ENCODE data around the gene TEX53. TPM values are rescaled to one million over a fixed set of nuclear protein-coding genes. Genes with fewer than 3 reads are reported as not detected.

TEX53 gene
- polyA plus RNA-seq, 6 donors from 2014 or later, result not detected

- H3K4me3 Mint-ChIP-seq, result no peak overlapping the region
- H3K27ac Mint-ChIP-seq, result no peak overlapping the region
- H3K36me3 Mint-ChIP-seq, result no peaks in the 10 kb centered on the region
- ATAC-seq (ENCODE audit: low read depth in 2 of 2) (no peak), DNase-seq (no peak)
- no peaks in the 10 kb centered on the region for H3K4me1 Mint-ChIP-seq
- peaks cover 0 to 1% (median 0%) of the 10 kb centered on the region in 7 donors for H3K9me3 Mint-ChIP-seq
- peaks cover 4 to 15% (median 4%) of the 10 kb centered on the region in 3 donors for H3K27me3 Mint-ChIP-seq
Observed at GRCh38 chr9:114688909-114689610, 31.5 kb upstream of the TEX53 start.

DNA sequence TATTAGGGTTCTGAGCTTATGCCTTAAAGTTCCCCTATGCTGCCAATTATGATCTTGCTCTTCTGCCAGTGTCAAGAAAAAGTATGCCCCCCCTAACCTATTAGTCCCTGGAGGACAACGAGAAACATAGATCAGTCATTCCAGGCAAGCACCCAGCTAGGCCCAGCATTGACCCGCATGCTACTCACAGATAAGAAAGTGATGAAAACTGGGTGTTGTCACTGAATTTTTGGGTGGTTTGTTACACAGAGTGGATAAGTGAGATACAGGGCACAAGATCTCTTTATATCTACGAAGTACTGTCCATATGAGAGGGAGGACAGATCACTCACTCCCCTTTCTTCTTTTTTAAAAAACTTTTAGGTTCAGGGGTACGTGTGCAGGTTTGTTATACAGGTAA, 30.8 kb upstream of the TEX53 start:
- DNase-seq, result no peak
- no peak overlapping the region for H3K27ac Mint-ChIP-seq
- H3K9me3 Mint-ChIP-seq, result peaks cover 0 to 1% (median 0%) of the 10 kb centered on the region in 7 donors
- H3K4me1 Mint-ChIP-seq, result no peaks in the 10 kb centered on the region
- H3K36me3 Mint-ChIP-seq, result no peaks in the 10 kb centered on the region
- no peak overlapping the region for H3K4me3 Mint-ChIP-seq
- no peak for ATAC-seq (ENCODE audit: low read depth in 2 of 2)
- H3K27me3 Mint-ChIP-seq, result peaks cover 0 to 13% (median 4%) of the 10 kb centered on the region in 3 donors

GRCh38 chr9:114687034-114687433, 29.4 kb upstream of the TEX53 start:
- DNase-seq (no peak), ATAC-seq (ENCODE audit: low read depth in 2 of 2) (no peak)
- Mint-ChIP-seq H3K36me3 (no peaks in the 10 kb centered on the region), H3K27me3 (peaks cover 0 to 13% (median 0%) of the 10 kb centered on the region in 3 donors), H3K27ac (no peak overlapping the region), H3K4me1 (peaks cover 0 to under 1% (median 0%) of the 10 kb centered on the region in 3 donors), H3K4me3 (no peak overlapping the region), H3K9me3 (peaks cover 0 to 1% (median 0%) of the 10 kb centered on the region in 7 donors)

- no peak overlapping the region for H3K27ac Mint-ChIP-seq
- no peak overlapping the region for H3K4me3 Mint-ChIP-seq
- no peak for DNase-seq
- H3K9me3 Mint-ChIP-seq, result peaks cover 0 to 1% (median 0%) of the 10 kb centered on the region in 7 donors
- H3K4me1 Mint-ChIP-seq, result peaks cover 5% of the 10 kb centered on the region in 3 donors
- H3K36me3 Mint-ChIP-seq, result no peaks in the 10 kb centered on the region
- ATAC-seq (ENCODE audit: low read depth in 2 of 2), result no peak
- peaks cover 0 to 14% (median 0%) of the 10 kb centered on the region in 3 donors for H3K27me3 Mint-ChIP-seq
Observed at GRCh38 chr9:114685951-114686350, 28.3 kb upstream of the TEX53 start.

GRCh38 chr9:114684036-114684435, 26.4 kb upstream of the TEX53 start:
- peaks cover 5% of the 10 kb centered on the region in 3 donors for H3K4me1 Mint-ChIP-seq
- DNase-seq (no peak), ATAC-seq (ENCODE audit: low read depth in 2 of 2) (no peak)
- no peaks in the 10 kb centered on the region for H3K9me3 Mint-ChIP-seq
- no peak overlapping the region for H3K4me3 Mint-ChIP-seq
- H3K27ac Mint-ChIP-seq, result no peak overlapping the region
- H3K27me3 Mint-ChIP-seq, result peaks cover 0 to 13% (median 4%) of the 10 kb centered on the region in 3 donors
- H3K36me3 Mint-ChIP-seq, result no peaks in the 10 kb centered on the region

DNA sequence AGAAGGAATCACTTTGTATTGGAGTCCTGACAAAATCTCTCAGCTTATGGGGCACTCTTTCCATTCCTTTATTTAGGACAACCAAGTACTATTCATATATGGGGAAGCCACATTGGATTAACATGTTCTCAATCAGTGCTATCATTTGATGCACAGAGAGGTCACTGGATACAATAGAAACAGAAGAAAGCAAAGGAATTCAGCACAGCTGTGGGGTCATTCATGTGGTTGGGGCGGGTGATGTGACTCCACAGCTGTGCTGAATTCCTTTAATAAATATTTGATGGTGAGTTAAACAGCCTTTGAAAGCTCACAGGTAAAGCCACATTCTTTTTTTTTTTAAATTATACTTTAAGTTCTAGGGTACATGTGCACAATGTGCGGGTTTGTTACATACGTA, 25.2 kb upstream of the TEX53 start:
- peaks cover 0 to 4% of the 10 kb centered on the region in 2 donors for H3K36me3 Mint-ChIP-seq
- H3K27ac Mint-ChIP-seq, result no peak overlapping the region
- ATAC-seq (ENCODE audit: low read depth in 2 of 2) (no peak), DNase-seq (no peak)
- peaks cover 5% of the 10 kb centered on the region in 3 donors for H3K4me1 Mint-ChIP-seq
- no peaks in the 10 kb centered on the region for H3K9me3 Mint-ChIP-seq
- H3K4me3 Mint-ChIP-seq, result no peak overlapping the region
- peaks cover under 1 to 19% (median 9%) of the 10 kb centered on the region in 3 donors for H3K27me3 Mint-ChIP-seq

DNA sequence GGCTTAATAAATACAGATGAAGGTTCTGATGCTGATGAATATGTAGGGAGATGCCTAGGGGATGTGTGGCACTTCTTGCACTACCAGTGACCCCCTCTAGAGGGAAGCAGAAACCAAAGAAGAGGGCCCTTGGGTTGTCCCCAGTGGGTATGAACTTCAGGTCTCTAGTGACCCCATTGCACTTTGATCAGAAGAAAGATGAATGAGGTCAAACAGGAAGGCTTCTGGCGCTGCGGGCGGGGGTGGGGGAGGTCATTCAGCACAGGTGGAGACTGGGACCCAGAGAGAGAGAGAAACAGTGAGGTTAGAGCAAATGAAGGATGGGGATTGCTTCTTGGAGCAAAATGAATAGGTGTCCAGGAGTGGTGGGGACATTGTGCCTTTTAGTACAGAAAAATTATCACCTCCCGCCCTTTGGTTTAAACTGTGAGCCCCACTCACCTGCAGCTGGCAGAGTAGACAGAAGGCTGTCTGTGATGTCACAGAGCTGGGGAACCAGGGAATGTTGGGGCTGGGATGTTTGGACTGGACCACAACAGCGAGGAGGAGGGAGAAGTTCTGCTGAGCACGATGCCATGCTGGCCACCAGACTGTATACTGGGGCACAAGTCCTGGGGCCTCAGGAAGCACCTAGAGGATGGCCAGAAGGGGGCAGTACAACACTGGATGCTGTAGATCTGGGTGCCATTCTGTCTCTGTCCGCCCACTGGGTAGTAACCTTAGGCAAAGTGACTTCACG, 24.2 kb upstream of the TEX53 start, which contains the start of gene TEX48:
Gene TEX48 (minus strand): TSS at position 599 of the 739 bp plus-strand sequence. CDS start 10,469 bp downstream, outside the sequence.
- ATAC-seq (ENCODE audit: low read depth in 2 of 2), result peak; percentile 75 to 85
- H3K4me1 Mint-ChIP-seq, result peaks cover 5% of the 10 kb centered on the region in 3 donors
- H3K9me3 Mint-ChIP-seq, result no peaks in the 10 kb centered on the region
- peaks cover 0 to 5% of the 10 kb centered on the region in 2 donors for H3K36me3 Mint-ChIP-seq
- no peak within 1 kb of the TSS for H3K4me3 Mint-ChIP-seq
- H3K27me3 Mint-ChIP-seq, result peaks cover 8 to 23% (median 11%) of the 10 kb centered on the region in 3 donors
- H3K27ac Mint-ChIP-seq, result peak within 1 kb of the TSS in 1 of 6 donors; percentile 82
- peak; percentile 39 for DNase-seq

GRCh38 chr9:114680259-114681001, 22.8 kb upstream of the TEX53 start:
- no peak for DNase-seq
- no peak overlapping the region for H3K4me3 Mint-ChIP-seq
- ATAC-seq (ENCODE audit: low read depth in 2 of 2), result no peak
- peaks cover 0 to 5% of the 10 kb centered on the region in 2 donors for H3K36me3 Mint-ChIP-seq
- no peaks in the 10 kb centered on the region for H3K9me3 Mint-ChIP-seq
- H3K27ac Mint-ChIP-seq, result peak overlapping the region in 1 of 6 donors; percentile 21
- peaks cover 5% of the 10 kb centered on the region in 3 donors for H3K4me1 Mint-ChIP-seq
- peaks cover 12 to 27% (median 14%) of the 10 kb centered on the region in 3 donors for H3K27me3 Mint-ChIP-seq

- Mint-ChIP-seq H3K27me3 (peaks cover 16 to 29% (median 29%) of the 10 kb centered on the region in 3 donors), H3K4me1 (peaks cover 5% of the 10 kb centered on the region in 3 donors), H3K27ac (no peak overlapping the region), H3K36me3 (peaks cover 0 to 5% of the 10 kb centered on the region in 2 donors), H3K9me3 (no peaks in the 10 kb centered on the region), H3K4me3 (no peak overlapping the region)
- ATAC-seq (ENCODE audit: low read depth in 2 of 2), result no peak
- no peak for DNase-seq
Observed at GRCh38 chr9:114678795-114679194, 21.2 kb upstream of the TEX53 start.

DNA sequence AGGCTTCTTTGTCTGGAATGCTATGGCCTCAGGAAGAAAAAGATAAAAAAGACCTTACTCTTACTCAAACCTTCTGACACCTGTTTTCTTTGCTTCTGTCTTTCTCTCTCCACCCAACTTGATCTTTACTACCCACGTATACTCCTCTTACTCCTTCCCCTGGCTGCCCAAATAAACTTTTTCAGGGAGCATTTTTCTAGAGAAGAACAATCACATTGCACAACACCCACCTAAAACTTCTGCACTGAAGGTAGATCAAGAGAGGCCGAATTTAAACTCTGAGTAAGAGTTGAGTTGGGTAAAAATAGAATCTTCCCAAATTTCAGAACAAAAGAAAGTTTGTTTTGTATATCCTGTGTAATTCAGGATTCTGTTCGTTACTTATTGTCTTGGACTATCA, 20.5 kb upstream of the TEX53 start:
- no peak overlapping the region for H3K4me3 Mint-ChIP-seq
- peaks cover 16 to 30% (median 29%) of the 10 kb centered on the region in 3 donors for H3K27me3 Mint-ChIP-seq
- peaks cover 5% of the 10 kb centered on the region in 3 donors for H3K4me1 Mint-ChIP-seq
- DNase-seq (no peak), ATAC-seq (ENCODE audit: low read depth in 2 of 2) (no peak)
- H3K36me3 Mint-ChIP-seq, result peaks cover 0 to 5% of the 10 kb centered on the region in 2 donors
- no peaks in the 10 kb centered on the region for H3K9me3 Mint-ChIP-seq
- H3K27ac Mint-ChIP-seq, result no peak overlapping the region

GRCh38 chr9:114677418-114677817, 19.8 kb upstream of the TEX53 start:
- DNase-seq (no peak), ATAC-seq (ENCODE audit: low read depth in 2 of 2) (no peak)
- Mint-ChIP-seq H3K27ac (no peak overlapping the region), H3K36me3 (peaks cover 0 to 5% of the 10 kb centered on the region in 2 donors), H3K4me3 (no peak overlapping the region), H3K9me3 (no peaks in the 10 kb centered on the region), H3K4me1 (peaks cover 5% of the 10 kb centered on the region in 3 donors), H3K27me3 (peaks cover 16 to 30% (median 29%) of the 10 kb centered on the region in 3 donors)

DNA sequence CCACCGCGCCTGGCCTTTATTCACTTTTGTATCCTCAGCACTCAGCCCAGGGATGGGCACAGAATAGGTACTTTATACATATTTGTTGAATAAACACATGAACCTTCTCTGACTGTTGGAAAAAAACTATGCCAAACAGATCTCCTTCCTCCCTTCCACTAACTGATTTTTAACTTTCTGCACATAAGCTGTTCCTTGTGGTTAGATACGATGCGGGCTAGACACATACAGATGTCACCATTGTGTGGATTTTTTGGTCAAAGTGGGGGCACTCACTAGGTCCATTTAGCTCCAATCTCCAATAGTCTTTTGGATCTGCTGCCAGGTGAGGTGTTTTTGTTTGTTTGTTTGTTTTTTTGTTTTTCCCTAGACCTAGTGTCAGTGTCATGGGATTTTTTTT, 19.3 kb upstream of the TEX53 start:
- H3K4me1 Mint-ChIP-seq, result peaks cover 3 to 5% (median 5%) of the 10 kb centered on the region in 3 donors
- H3K27me3 Mint-ChIP-seq, result peaks cover 16 to 30% (median 29%) of the 10 kb centered on the region in 3 donors
- H3K27ac Mint-ChIP-seq, result no peak overlapping the region
- ATAC-seq (ENCODE audit: low read depth in 2 of 2), result no peak
- H3K36me3 Mint-ChIP-seq, result peaks cover 0 to 5% of the 10 kb centered on the region in 2 donors
- H3K9me3 Mint-ChIP-seq, result no peaks in the 10 kb centered on the region
- no peak for DNase-seq
- H3K4me3 Mint-ChIP-seq, result no peak overlapping the region

Data from naive B cell (primary cell).